HG03571 (cell line): ENCODE data around the gene GAB2.
"Not testable (repeated sequence)": the region's sequence is repeated elsewhere in the genome, so short reads cannot be mapped to it uniquely, and the experiment has no call there.

ENCODE experiments used
- ATAC-seq: cut with Tn5 transposase; IDR thresholded peaks from one replicate; pipeline ENCODE4 v1.9.1; 2021; ENCODE audit not compliant: unreplicated experiment

The GAB2 gene

GRCh38 chr11:78371221-78371891, 46.3 kb downstream of the GAB2 start:
- ATAC-seq: no peak

GRCh38 chr11:78370406-78371172, 47.0 kb downstream of the GAB2 start:
- no peak for ATAC-seq

- no peak for ATAC-seq
Observed at GRCh38 chr11:78365381-78365792, 52.2 kb downstream of the GAB2 start.

GRCh38 chr11:78364128-78364751, 53.4 kb downstream of the GAB2 start:
- no peak for ATAC-seq

- no peak for ATAC-seq
Observed at GRCh38 chr11:78363024-78363619, 54.5 kb downstream of the GAB2 start.

- no peak for ATAC-seq
Observed at GRCh38 chr11:78361228-78361627, 56.4 kb downstream of the GAB2 start.

GRCh38 chr11:78359921-78360320, 57.7 kb downstream of the GAB2 start:
- ATAC-seq: no peak

- not testable (repeated sequence) for ATAC-seq
Observed at GRCh38 chr11:78357924-78358323, 59.7 kb downstream of the GAB2 start.

- ATAC-seq: not testable (repeated sequence)
Observed at GRCh38 chr11:78357425-78357824, 60.2 kb downstream of the GAB2 start.

- not testable (repeated sequence) for ATAC-seq
Observed at GRCh38 chr11:78355742-78356141, 61.9 kb downstream of the GAB2 start.

- ATAC-seq: no peak
Observed at GRCh38 chr11:78355309-78355705, 62.3 kb downstream of the GAB2 start.

- no peak for ATAC-seq
Observed at GRCh38 chr11:78354408-78355308, 63.0 kb downstream of the GAB2 start.

- no peak for ATAC-seq
Observed at GRCh38 chr11:78351979-78352841, 65.4 kb downstream of the GAB2 start.

- ATAC-seq: no peak
Observed at GRCh38 chr11:78351193-78351592, 66.4 kb downstream of the GAB2 start.

GRCh38 chr11:78350646-78351165, 66.9 kb downstream of the GAB2 start:
- no peak for ATAC-seq

GRCh38 chr11:78350091-78350645, 67.5 kb downstream of the GAB2 start:
- no peak for ATAC-seq

GRCh38 chr11:78349624-78350023, 68.0 kb downstream of the GAB2 start:
- ATAC-seq: no peak

GRCh38 chr11:78349114-78349513, 68.5 kb downstream of the GAB2 start:
- ATAC-seq: no peak

GRCh38 chr11:78347956-78348355, 69.7 kb downstream of the GAB2 start:
- ATAC-seq: no peak
